PFSK-1 (cell line): ENCODE results near the gene TWNK.

Source experiments
- POLR2AphosphoS5 ChIP-seq: IDR thresholded peaks from 2 replicates; pipeline ENCODE4 v1.6.1; 2012; ENCODE audit warnings: low read depth, mild to moderate bottlenecking, control low read depth, low read length, moderate library complexity
- REST ChIP-seq, 2 experiments: IDR thresholded peaks; 2 replicates each; pipeline versions ENCODE4 v1.6.1 to v1.8.0; 2011 to 2012; ENCODE audit warnings: low read depth in 2 of 2, low read length in 2 of 2, control low read depth in 1 of 2, inconsistent platforms in 1 of 2, mild to moderate bottlenecking in 1 of 2, moderate library complexity in 1 of 2; ENCODE audit not compliant: insufficient read depth in 1 of 2
- SIN3A ChIP-seq: IDR thresholded peaks from 2 replicates; pipeline ENCODE4 v1.6.1; 2012; ENCODE audit warnings: mild to moderate bottlenecking, low read length, moderate library complexity, borderline replicate concordance; ENCODE audit not compliant: insufficient read depth

GRCh38 chr10:100980311-100980710, 7.0 kb upstream of the TWNK start:
- no peak for TF ChIP-seq SIN3A
- no peak for TF ChIP-seq POLR2AphosphoS5
- TF ChIP-seq REST (IDR thresholded peaks at IDR 0.05; ENCODE audit: insufficient read depth in 1 of 2, low read depth in 2 of 2, low read length in 2 of 2): no peak
